HG03045 (cell line): ENCODE measurements around the gene ITIH2.
"Not testable (repeated sequence)": the region's sequence is repeated elsewhere in the genome, so short reads cannot be mapped to it uniquely, and the experiment has no call there.

Experiments
- ATAC-seq: cut with Tn5 transposase; IDR thresholded peaks from one replicate; pipeline ENCODE4 v1.9.1; 2021; ENCODE audit warnings: mild to moderate bottlenecking, moderate library complexity; ENCODE audit not compliant: unreplicated experiment

ITIH2 gene

GRCh38 chr10:7738536-7739407 is 35.7 kb downstream of the ITIH2 start:
- ATAC-seq: no peak

DNA sequence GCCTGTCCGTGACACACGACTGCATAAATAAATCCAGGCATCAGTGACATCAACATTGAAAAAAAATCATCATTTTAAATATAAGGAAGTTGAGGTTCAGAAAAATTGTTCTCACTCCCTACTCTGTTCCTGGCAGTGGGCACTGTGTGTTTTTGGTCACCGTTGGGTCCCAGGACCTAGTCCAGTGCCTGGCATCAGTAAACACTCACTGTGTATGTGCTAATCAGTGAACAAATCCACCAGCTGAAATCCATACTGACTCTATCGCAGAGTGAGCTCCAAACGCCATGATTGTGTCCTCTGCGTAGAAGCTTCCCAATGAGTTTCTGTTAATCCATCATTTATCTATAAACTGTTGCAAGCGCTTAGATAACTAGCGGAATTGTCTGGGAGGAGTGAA is 41.2 kb downstream of the ITIH2 start:
- no peak for ATAC-seq

DNA sequence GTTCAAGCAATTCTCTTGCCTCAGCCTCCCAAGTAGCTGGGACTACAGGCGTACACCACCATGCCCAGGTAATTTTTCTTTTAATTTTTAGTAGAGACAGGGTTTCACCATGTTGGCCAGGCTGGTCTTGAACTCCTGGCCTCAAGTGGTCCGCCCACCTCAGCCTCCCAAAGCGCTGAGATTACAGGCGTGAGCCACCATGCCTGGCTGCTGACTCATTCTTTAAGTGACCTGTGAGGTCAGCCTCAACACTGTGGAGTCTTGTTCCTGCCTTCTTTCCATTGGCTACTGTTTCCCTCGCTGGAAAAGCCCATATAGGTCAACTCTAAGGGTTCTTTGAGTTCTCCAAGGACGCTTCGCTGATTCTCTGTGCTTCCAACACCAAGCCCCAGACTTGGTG is 45.5 kb downstream of the ITIH2 start:
- not testable (repeated sequence) for ATAC-seq

- ATAC-seq: no peak
Observed at GRCh38 chr10:7750222-7750621, 47.1 kb downstream of the ITIH2 start.

DNA sequence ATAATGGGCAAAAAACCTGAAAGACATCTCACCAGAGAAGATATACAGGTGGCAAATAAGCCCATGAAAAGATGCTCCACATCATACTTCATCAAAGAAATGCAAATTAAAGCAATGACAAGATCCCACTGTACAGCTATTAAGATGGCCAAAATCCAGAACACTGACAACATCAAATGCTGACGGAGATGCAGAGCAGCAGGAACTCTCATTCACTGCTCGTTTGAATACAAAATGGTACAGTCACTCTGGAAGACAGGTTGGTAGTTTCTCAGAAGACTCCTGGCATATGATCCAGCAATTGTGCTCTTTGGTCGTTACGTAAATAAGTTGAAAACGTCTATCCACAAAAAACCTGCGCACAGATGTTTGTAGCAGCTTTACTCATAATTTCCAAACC is 49.1 kb downstream of the ITIH2 start:
- ATAC-seq: no peak

- no peak for ATAC-seq
Observed at GRCh38 chr10:7755103-7755502, 52.0 kb downstream of the ITIH2 start.

DNA sequence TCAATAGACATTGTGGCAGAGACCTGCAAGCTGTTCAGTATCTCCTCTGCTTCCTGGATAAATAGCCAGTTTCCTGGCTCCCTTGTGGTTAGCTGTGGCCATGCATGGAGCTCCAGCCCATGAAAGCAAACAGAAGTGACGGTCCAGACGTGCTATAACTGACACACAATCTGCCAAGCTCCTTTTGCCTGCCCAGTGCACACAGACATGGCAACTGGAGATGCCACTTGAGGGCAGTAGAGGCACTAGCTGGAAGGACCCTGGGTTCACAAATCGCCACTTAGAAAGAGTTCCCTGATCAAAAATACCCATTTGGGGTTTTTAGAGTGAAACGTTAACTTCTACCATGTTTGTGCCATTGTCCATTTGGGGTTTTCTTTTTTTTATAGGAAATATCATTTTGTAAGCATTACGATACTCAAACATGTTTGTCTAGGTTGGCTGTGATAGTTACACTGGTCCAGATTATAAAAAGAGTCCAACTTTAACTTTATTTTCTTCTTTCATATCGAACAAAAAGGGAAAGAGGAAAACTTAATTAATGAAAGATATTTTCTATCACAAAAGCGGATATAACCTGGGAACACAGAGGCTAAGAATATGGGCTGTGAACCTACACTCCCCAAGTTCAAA is 53.4 kb downstream of the ITIH2 start:
- ATAC-seq: no peak

GRCh38 chr10:7763929-7764328 is 60.8 kb downstream of the ITIH2 start:
- no peak for ATAC-seq

DNA sequence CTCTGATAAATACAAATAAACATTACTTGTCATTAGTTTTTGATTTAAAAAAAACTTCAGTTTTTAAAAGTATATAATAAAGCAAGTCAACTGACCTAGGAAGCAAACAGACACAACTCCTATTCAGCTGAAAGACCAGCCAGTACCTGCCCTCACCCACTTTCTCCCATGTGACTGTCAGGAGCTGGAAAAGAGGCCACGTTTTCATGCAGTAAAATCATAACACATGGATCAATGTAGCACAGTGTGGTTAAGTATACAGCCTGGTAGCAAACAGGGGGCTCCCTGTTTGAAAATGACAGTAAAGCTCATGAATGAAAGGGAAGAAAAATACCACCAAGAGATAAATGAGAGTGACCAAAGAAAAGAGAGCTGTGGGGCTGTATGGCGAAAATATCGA is 63.1 kb downstream of the ITIH2 start:
- ATAC-seq: no peak

DNA sequence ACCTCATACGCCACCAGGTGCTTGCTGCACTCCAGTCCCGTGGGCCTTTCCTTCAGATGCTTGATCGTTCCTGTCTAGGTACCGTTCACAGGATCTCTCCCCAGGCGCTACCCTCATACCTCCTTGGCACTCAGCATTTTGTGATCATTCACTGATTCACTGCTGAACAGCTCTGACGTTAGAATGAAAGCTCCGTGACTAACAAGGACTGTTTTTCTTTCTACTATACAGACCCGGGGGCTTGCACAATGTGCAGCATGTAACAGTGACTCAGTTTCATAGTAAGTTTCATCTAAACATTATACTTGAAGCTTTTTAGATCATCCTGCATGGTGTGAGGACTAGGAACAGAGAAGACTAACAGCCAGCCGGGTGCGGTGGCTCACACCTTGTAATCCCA is 64.1 kb downstream of the ITIH2 start:
- no peak for ATAC-seq

GRCh38 chr10:7768417-7768816 is 65.3 kb downstream of the ITIH2 start:
- ATAC-seq: no peak

DNA sequence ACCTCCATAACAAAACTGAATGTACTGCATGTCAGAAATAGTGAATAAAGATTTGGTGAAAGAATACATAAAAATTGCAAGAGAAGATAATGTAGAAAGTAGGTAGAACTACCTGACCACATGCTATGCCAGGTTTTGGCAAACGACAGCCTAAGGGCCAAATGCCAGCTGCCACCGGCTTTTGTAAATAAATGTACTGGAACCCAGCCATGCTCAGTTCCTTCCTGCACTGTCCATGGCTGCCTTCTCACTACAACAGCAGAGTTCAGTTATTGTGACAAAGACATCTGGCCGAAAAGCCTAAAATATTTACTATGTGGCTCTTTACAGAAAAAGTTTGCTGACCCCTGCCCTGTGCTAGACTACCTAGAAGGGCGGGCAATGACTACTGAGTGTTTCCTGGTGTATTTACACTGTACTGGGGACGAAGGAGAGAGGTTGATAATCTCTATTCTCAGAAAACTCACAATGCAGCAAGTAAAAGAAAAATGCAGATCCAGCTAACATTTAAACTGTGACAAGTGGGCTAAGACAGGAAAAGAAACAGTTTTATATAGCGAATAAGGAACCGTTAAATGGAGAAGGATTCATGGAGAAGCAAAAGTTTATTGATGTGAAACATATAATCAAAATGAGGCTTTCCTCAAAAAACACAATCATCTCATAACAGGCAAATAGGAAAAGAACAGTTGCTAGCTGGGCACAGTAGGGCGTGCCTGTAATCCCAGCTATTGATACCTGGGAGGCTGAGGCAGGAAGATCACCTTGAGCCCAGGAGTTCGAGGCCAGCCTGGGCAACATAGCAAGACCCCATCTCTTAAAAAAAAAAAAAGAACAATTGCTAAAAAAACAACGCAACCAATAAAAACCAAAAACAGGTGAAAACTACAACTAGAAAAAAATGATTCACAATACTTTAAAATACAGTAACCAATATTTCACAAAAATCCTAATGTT is 71.0 kb downstream of the ITIH2 start:
- ATAC-seq: no peak

- no peak for ATAC-seq
Observed at GRCh38 chr10:7776777-7777176, 73.7 kb downstream of the ITIH2 start.

- not testable (repeated sequence) for ATAC-seq
Observed at GRCh38 chr10:7782194-7782593, 79.1 kb downstream of the ITIH2 start.

DNA sequence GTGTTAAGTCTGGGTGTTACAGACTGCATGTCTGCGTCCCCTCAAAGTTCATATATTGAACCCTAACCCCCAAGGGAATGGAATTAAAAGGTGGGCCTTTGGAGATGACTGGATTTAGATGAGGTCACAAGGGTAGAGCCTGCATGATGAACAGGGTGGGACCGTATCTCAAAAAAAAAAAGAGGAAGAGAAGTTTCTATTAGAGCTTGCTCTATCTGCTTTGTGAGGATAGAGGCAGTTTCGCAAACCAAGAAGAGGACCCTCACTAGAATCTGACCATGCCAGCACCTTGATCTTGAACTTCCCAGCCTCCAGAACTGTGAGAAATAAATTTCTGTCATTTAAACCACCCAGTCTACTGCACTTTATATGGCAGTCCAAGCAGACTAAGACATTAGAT is 83.3 kb downstream of the ITIH2 start:
- no peak for ATAC-seq

GRCh38 chr10:7787150-7787856 is 84.2 kb downstream of the ITIH2 start:
- ATAC-seq: peak; percentile 16

GRCh38 chr10:7787857-7788638 is 84.9 kb downstream of the ITIH2 start, which contains the start of the genes ATP5F1C and KIN:
Gene ATP5F1C, plus strand, starts transcription at chr10:7788177. Its CDS starts 31 bp downstream, at chr10:7788208.
Gene KIN, minus strand, starts transcription at chr10:7787993. Its CDS starts 60 bp downstream, at chr10:7787933.
- peak; percentile 97 for ATAC-seq

- ATAC-seq: peak; percentile 6
Observed at GRCh38 chr10:7788639-7789286, 85.6 kb downstream of the ITIH2 start.

DNA sequence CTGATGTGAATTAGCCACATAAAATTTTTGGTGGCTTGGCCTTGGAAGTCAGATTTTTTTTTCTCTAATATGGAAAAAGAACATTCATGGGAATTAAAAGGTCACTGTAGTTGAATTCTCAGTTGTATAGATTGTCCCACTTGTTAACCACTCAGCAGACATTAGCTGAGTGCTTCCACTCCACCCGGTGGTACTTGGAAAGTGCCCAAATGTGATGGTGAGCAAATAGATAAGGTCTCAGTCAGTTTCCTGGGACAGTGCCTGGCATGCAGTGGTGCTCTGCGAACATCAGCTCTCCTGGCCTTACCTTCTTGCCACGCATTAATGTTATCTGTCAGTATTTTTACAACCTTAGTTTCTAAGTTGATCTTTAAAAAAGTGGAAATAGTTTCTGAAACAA is 86.3 kb downstream of the ITIH2 start:
- no peak for ATAC-seq
